ENCODE data around the gene WFS1. TPM values are rescaled to one million over a fixed set of nuclear protein-coding genes. Genes with fewer than 3 reads are reported as not detected.

Gene WFS1
- total and polyA plus RNA-seq, 9 of the 15 experiments (the other 6 are each of a cell fraction or from before 2014, with no cell fraction given): 0.01 to 0.29 (median 0.03) TPM; not detected in 5

- Histone ChIP-seq H3K27ac (ENCODE audit: extremely low read depth, low read depth, low read length) (no peak overlapping the region), H3K9me3 (replicated peaks; ENCODE audit: control insufficient read depth, insufficient read depth, low read depth, low read length) (no peaks in the 10 kb centered on the region), H3K36me3 (ENCODE audit: control insufficient read depth, insufficient read depth, low read length) (no peaks in the 10 kb centered on the region), H3K27me3 (ENCODE audit: control insufficient read depth in 2 of 2, insufficient read depth in 2 of 2, low read length in 2 of 2) (peaks cover 2 to 79% of the 10 kb centered on the region in 2 experiments; a peak in 4 of 5 replicates), H2AFZ (ENCODE audit: low read depth, low read length) (no peak overlapping the region), H3K9ac (ENCODE audit: insufficient read depth in 1 of 2, low read depth in 2 of 2, low read length in 2 of 2) (no peak overlapping the region), H4K20me1 (replicated peaks; ENCODE audit: control insufficient read depth, insufficient read depth, low read length) (peaks cover 14% of the 10 kb centered on the region), H3K4me2 (ENCODE audit: insufficient read depth, low read length) (no peak overlapping the region), H3K4me3 (no peak overlapping the region), H3K79me2 (ENCODE audit: control insufficient read depth, insufficient read depth, low read length) (no peaks in the 10 kb centered on the region), H3K4me1 (replicated peaks in 1 of 2; ENCODE audit: control insufficient read depth in 2 of 2, insufficient read depth in 2 of 2, low read length in 2 of 2) (peaks cover 0 to 8% of the 10 kb centered on the region in 2 experiments; a peak in 1 of 5 replicates), H3K9me1 (ENCODE audit: control insufficient read depth, insufficient read depth, low read length) (peaks cover 6% of the 10 kb centered on the region)
- in situ Hi-C loops (cut with MboI) (no loop called here), intact Hi-C loops (cut with micrococcal nuclease) (no loop called here)
- no peak for DNase-seq (ENCODE audit: extremely low read depth in 1 of 4, low spot score in 3 of 4)
- no peak for ATAC-seq
- ChIA-PET POLR2A (interaction anchor here (0.6 kb wide), 1 partner anchor 274 kb away, joined by 3 read pairs; no protein-coding TSS in a partner anchor), CTCF (ENCODE audit: low intra/inter-chr PET ratio) (no interaction called here)
- FAIRE-seq: no peak
- BruUV-seq (replicated peaks): no TSS peak
- WGBS (ENCODE audit: insufficient coverage, low coverage, missing lambda C conversion rate): 14% methylated on average over 53 of the region's 55 CpGs
- no peak for TF ChIP-seq ZNF407 (IDR thresholded peaks at IDR 0.05; ENCODE audit: low read depth)
- TF ChIP-seq TFE3 (CRISPR knock-in tag; IDR thresholded peaks at IDR 0.05): no peak
- TF ChIP-seq POLR2G (IDR thresholded peaks at IDR 0.05; ENCODE audit: low read depth, low read length): no peak
- no peak for TF ChIP-seq FOXM1 (IDR thresholded peaks at IDR 0.05; ENCODE audit: low read depth)
- no peak for TF ChIP-seq FOXM1 (CRISPR knock-in tag; IDR thresholded peaks at IDR 0.05; ENCODE audit: low read depth)
- TF ChIP-seq ZNF79 (CRISPR knock-in tag; IDR thresholded peaks at IDR 0.05; ENCODE audit: low read depth): no peak
- no peak for TF ChIP-seq DLX4 (CRISPR knock-in tag; IDR thresholded peaks at IDR 0.05)
- TF ChIP-seq TOE1 (IDR thresholded peaks at IDR 0.05; ENCODE audit: borderline replicate concordance): no peak
- TF ChIP-seq TOE1 (CRISPR knock-in tag; IDR thresholded peaks at IDR 0.05; ENCODE audit: borderline replicate concordance, low read depth): no peak
- no peak for TF ChIP-seq ZNF354B (CRISPR knock-in tag; IDR thresholded peaks at IDR 0.05)
- TF ChIP-seq CBX1 (IDR thresholded peaks at IDR 0.05; ENCODE audit: low read depth): no peak
These were observed 32.2 kb downstream of the WFS1 start for GRCh38 chr4:6301732-6302442.

Measured in K562 (cell line).